Testis (tissue), 3 donors: ENCODE results near the gene SEMA3E. TPM values are rescaled to one million over a fixed set of nuclear protein-coding genes. Genes with fewer than 3 reads are reported as not detected.

Experiments used
- DNase-seq: peaks from one replicate; pipeline ENCODE4 v3.0.0-alpha.2; 2019
- H3K27ac ChIP-seq, 2 donors: fragments of 200-600 bp; sonication (generic); one replicate each; pipeline ENCODE4 v1.5.1; 2019
- H3K27me3 ChIP-seq: fragments of 200-600 bp; sonication (generic); one replicate; pipeline ENCODE4 v1.5.1; 2019
- H3K36me3 ChIP-seq: fragments of 200-600 bp; sonication (generic); one replicate; pipeline ENCODE4 v1.5.1; 2017; ENCODE audit warnings: low read depth; ENCODE audit errors: missing control alignments
- H3K4me1 ChIP-seq: fragments of 200-600 bp; sonication (generic); one replicate; pipeline ENCODE4 v1.5.1; 2019
- H3K4me3 ChIP-seq, 2 donors: fragments of 200-600 bp; sonication (generic); one replicate each; pipeline ENCODE4 v1.5.1; 2017 to 2019
- H3K9me3 ChIP-seq: fragments of 200-600 bp; sonication (generic); one replicate; pipeline ENCODE4 v1.5.1; 2017
- CTCF ChIP-seq, 3 experiments: fragments of 450-650 bp in 2 of 3; fragments of 200-600 bp in 1 of 3; sonication (generic) in 1 of 3; IDR thresholded peaks; one replicate each; pipeline ENCODE4 v1.5.1; 2016 to 2019; ENCODE audit warnings: antibody characterized with exemption in 3 of 3, mild to moderate bottlenecking in 2 of 3, moderate library complexity in 1 of 3
- POLR2A ChIP-seq: fragments of 450-650 bp; IDR thresholded peaks from one replicate; pipeline ENCODE4 v1.6.1; 2017; ENCODE audit warnings: antibody characterized with exemption, mild to moderate bottlenecking, moderate library complexity
- WGBS, 2 donors: methylation state at CpG; one replicate each; pipeline ENCODE4 v1.1.5; 2018; 5-methylcytosine and 5-hydroxymethylcytosine counted together
- intact Hi-C: fragments of 100-400 bp; cut with DNase I; formaldehyde crosslinking; loops from one replicate; pipeline ENCODE4 v1.15.1; 2023; ENCODE audit warnings: low total_unique reads
- polyA plus RNA-seq: library from polyadenylated mRNA; stranded (reverse); fragments of 350-450 nt; fragmentation: Illumina TruSeq; extraction: RNeasy Lipid Tissue Mini Kit (QIAGEN cat#74804); gene quantifications from one replicate; pipeline ENCODE4 v1.2.3, GENCODE V29; 2014; ENCODE audit warnings: low read depth, low replicate concordance; ENCODE audit not compliant: insufficient read depth
- total RNA-seq, 2 donors: library from RNA; depleted of rRNA; stranded (reverse); fragments of >200 nt; gene quantifications; one replicate each; pipeline ENCODE4 v1.2.3, GENCODE V29; 2016

Gene SEMA3E
- total and polyA plus RNA-seq, 3 donors from 2014 or later, result 0.19 to 0.47 (median 0.36) TPM

GRCh38 chr7:83629117-83629880, 19.6 kb downstream of the SEMA3E start:
- DNase-seq, result no peak
- WGBS, 2 donors, result 81 to 85% methylated on average over 8 to 12 of the region's 12 CpGs
- no peaks in the 10 kb centered on the region for H3K27me3 ChIP-seq
- H3K27ac ChIP-seq, result no peak overlapping the region
- no peak overlapping the region for H3K4me3 ChIP-seq
- intact Hi-C loops, result no loop called here
- no peaks in the 10 kb centered on the region for H3K4me1 ChIP-seq
- H3K9me3 ChIP-seq, result no peaks in the 10 kb centered on the region
- no peaks in the 10 kb centered on the region for H3K36me3 ChIP-seq
- TF ChIP-seq CTCF (IDR thresholded peaks at IDR 0.05), result no peak
- no peak for TF ChIP-seq POLR2A

GRCh38 chr7:83617858-83618257, 31.1 kb downstream of the SEMA3E start:
- no peak for TF ChIP-seq POLR2A
- no peak for TF ChIP-seq CTCF (IDR thresholded peaks at IDR 0.05)

GRCh38 chr7:83614112-83614511, 34.8 kb downstream of the SEMA3E start:
- Histone ChIP-seq H3K27me3 (no peaks in the 10 kb centered on the region), H3K27ac (no peak overlapping the region), H3K36me3 (no peaks in the 10 kb centered on the region), H3K4me1 (no peaks in the 10 kb centered on the region), H3K4me3 (no peak overlapping the region), H3K9me3 (no peaks in the 10 kb centered on the region)
- intact Hi-C loops, result no loop called here
- 44 to 55% methylated on average over 3 of the region's 3 CpGs for WGBS, 2 donors
- TF ChIP-seq CTCF (IDR thresholded peaks at IDR 0.05), result no peak
- no peak for DNase-seq

More at GRCh38 chr7:83617858-83618257, 31.1 kb downstream of the SEMA3E start:
- H3K4me3 ChIP-seq, result no peak overlapping the region
- no peak overlapping the region for H3K27ac ChIP-seq
- no peaks in the 10 kb centered on the region for H3K9me3 ChIP-seq
- intact Hi-C loops, result no loop called here
- no peak for DNase-seq
- H3K36me3 ChIP-seq, result no peaks in the 10 kb centered on the region
- no peaks in the 10 kb centered on the region for H3K4me1 ChIP-seq
- H3K27me3 ChIP-seq, result no peaks in the 10 kb centered on the region

GRCh38 chr7:83613232-83613631, 35.7 kb downstream of the SEMA3E start:
- no peak overlapping the region for H3K27ac ChIP-seq
- TF ChIP-seq POLR2A, result no peak
- no peak for TF ChIP-seq CTCF (IDR thresholded peaks at IDR 0.05)
- no peaks in the 10 kb centered on the region for H3K27me3 ChIP-seq
- intact Hi-C loops, result no loop called here
- H3K4me1 ChIP-seq, result no peaks in the 10 kb centered on the region
- H3K9me3 ChIP-seq, result no peaks in the 10 kb centered on the region
- no peaks in the 10 kb centered on the region for H3K36me3 ChIP-seq
- no peak for DNase-seq
- H3K4me3 ChIP-seq, result no peak overlapping the region

GRCh38 chr7:83611776-83612175, 37.2 kb downstream of the SEMA3E start:
- Histone ChIP-seq H3K27ac (no peak overlapping the region), H3K27me3 (no peaks in the 10 kb centered on the region), H3K4me3 (no peak overlapping the region), H3K9me3 (no peaks in the 10 kb centered on the region), H3K36me3 (no peaks in the 10 kb centered on the region), H3K4me1 (no peaks in the 10 kb centered on the region)
- no peak for DNase-seq
- WGBS, 2 donors, result 88 to 96% methylated on average over 1 of the region's 1 CpG
- intact Hi-C loops, result no loop called here
- no peak for TF ChIP-seq POLR2A
- no peak for TF ChIP-seq CTCF (IDR thresholded peaks at IDR 0.05)
